Measurements from ENCODE around the gene LAMB2. TPM values are rescaled to one million over a fixed set of nuclear protein-coding genes. Genes with fewer than 3 reads are reported as not detected.

The LAMB2 gene
- total and polyA plus RNA-seq, 10 donors: 97.7 to 376 (median 274) TPM

DNA sequence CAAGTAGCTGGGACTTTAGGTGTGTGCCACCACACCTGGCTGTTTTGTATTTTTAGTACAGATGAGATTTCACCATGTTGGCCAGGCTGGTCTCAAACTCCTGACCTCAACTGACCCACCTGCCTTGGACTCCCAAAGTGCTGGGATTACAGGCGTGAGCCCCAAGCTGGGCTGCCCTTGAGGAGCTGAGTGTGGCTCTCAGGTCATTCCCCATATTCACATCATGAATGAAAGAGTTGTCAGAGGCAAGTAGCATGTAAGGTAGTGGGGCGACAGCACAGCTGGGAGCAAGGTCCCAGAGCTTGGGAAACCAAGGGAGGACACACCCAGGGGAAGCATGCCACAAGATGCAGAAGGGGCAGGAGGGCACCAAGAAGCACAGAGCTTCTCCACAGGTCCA lies 28.3 kb upstream of the LAMB2 start:
- H3K36me3 ChIP-seq: peaks cover 0 to 42% (median 29%) of the 10 kb centered on the region in 6 donors
- H3K4me1 ChIP-seq: peaks cover 5 to 48% (median 25%) of the 10 kb centered on the region in 6 donors
- no peak for DNase-seq
- no peak overlapping the region for H3K27ac ChIP-seq
- TF ChIP-seq POLR2A (IDR thresholded peaks at IDR 0.05) (no peak), POLR2AphosphoS5 (IDR thresholded peaks at IDR 0.05) (peak in 2 of 3 donors; percentile 13 to 19)
- no peaks in the 10 kb centered on the region for H3K27me3 ChIP-seq (replicated peaks in 1 of 7)
- H3K4me3 ChIP-seq: no peak overlapping the region
- 94 to 97% (median 96%) methylated on average over 2 of the region's 2 CpGs for WGBS, 5 donors
- intact Hi-C loops (cut with DNase I; ENCODE audit: low total_unique reads): no loop called here
- no peaks in the 10 kb centered on the region for H3K9me3 ChIP-seq

DNA sequence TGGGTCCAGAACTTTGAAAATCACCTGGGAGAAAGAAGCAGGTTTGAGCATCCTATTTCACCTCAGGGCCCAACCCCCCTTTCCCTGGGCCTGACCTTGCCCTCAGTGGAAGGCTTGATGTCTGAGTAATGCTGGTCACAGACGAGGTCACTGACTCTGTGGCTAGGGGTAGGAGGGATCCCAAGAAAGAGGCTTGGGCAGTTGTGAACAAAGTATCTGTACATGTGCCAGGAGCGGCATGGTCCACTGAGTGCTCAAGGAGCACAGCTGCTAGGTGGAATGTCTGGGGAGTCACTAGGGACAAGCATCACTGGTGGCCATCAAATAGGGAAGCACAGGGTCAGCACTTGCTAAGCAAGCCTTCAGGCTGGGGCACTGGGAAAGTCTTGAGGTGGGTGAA lies 25.9 kb upstream of the LAMB2 start:
- H3K27me3 ChIP-seq (replicated peaks in 1 of 7): no peaks in the 10 kb centered on the region
- no peaks in the 10 kb centered on the region for H3K9me3 ChIP-seq
- no peak for DNase-seq
- TF ChIP-seq, protein P1, sequence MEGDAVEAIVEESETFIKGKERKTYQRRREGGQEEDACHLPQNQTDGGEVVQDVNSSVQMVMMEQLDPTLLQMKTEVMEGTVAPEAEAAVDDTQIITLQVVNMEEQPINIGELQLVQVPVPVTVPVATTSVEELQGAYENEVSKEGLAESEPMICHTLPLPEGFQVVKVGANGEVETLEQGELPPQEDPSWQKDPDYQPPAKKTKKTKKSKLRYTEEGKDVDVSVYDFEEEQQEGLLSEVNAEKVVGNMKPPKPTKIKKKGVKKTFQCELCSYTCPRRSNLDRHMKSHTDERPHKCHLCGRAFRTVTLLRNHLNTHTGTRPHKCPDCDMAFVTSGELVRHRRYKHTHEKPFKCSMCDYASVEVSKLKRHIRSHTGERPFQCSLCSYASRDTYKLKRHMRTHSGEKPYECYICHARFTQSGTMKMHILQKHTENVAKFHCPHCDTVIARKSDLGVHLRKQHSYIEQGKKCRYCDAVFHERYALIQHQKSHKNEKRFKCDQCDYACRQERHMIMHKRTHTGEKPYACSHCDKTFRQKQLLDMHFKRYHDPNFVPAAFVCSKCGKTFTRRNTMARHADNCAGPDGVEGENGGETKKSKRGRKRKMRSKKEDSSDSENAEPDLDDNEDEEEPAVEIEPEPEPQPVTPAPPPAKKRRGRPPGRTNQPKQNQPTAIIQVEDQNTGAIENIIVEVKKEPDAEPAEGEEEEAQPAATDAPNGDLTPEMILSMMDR (IDR thresholded peaks at IDR 0.05 in 8 of 11, conservative IDR thresholded peaks at IDR 0.05 in 3 of 11): no peak
- TF ChIP-seq POLR2AphosphoS5 (IDR thresholded peaks at IDR 0.05) (no peak), POLR2A (IDR thresholded peaks at IDR 0.05) (no peak)
- peaks cover 0 to 27% (median 8%) of the 10 kb centered on the region in 6 donors for H3K4me1 ChIP-seq
- WGBS, 5 donors: 63 to 90% (median 77%) methylated on average over 2 of the region's 2 CpGs
- H3K4me3 ChIP-seq: no peak overlapping the region
- H3K36me3 ChIP-seq: peaks cover 0 to 32% (median 25%) of the 10 kb centered on the region in 6 donors
- intact Hi-C loops (cut with DNase I; ENCODE audit: low total_unique reads): loop anchor here (5.0 kb wide), 1 partner anchor 171 kb away; no protein-coding TSS in a partner anchor
- H3K27ac ChIP-seq: no peak overlapping the region

DNA sequence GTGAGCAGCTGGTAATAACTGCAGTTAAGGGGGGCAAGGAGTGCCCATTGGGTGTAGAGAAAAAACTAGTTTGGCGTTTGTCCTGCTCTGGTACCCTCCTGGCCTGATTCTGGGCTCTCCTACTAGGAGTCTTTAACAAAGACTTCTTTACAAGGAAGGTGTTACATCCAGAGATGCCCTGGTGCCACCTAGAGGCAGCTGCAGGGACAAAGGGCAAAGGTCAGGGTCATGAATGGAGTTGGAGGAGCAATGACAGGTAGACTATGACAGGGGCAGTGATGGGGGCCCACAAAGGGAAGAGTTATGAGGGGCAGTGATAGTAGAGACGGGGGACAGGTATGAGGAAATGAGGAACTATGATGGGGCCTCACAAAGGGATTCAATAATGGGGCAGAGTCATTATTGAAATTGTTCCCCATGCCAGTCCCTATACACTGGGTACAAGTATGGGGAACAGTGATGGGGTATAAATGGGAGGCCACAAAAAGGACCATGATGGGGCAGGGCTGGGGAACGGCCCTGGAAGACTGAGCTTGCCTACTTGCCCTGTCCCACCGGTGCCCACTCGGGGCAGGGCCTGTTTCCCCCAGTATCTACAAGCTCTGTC lies 25.4 kb upstream of the LAMB2 start:
- no peaks in the 10 kb centered on the region for H3K27me3 ChIP-seq (replicated peaks in 1 of 7)
- intact Hi-C loops (cut with DNase I; ENCODE audit: low total_unique reads): loop anchor here (5.0 kb wide), 1 partner anchor 171 kb away; no protein-coding TSS in a partner anchor
- H3K27ac ChIP-seq: peak overlapping the region in 1 of 8 donors; percentile 17
- H3K4me3 ChIP-seq: no peak overlapping the region
- 71 to 76% (median 72%) methylated on average over 5 of the region's 5 CpGs for WGBS, 5 donors
- TF ChIP-seq POLR2AphosphoS5 (IDR thresholded peaks at IDR 0.05): peak in 1 of 3 donors; percentile 53
- TF ChIP-seq, protein P1 (IDR thresholded peaks at IDR 0.05 in 8 of 11, conservative IDR thresholded peaks at IDR 0.05 in 3 of 11): peak in 10 of 11 experiments; percentile 15 to 66 (median 45)
- TF ChIP-seq POLR2A (IDR thresholded peaks at IDR 0.05): no peak
- H3K36me3 ChIP-seq: peaks cover 0 to 26% (median 19%) of the 10 kb centered on the region in 6 donors
- no peak for DNase-seq
- H3K9me3 ChIP-seq: no peaks in the 10 kb centered on the region
- H3K4me1 ChIP-seq: peaks cover 0 to 21% (median 6%) of the 10 kb centered on the region in 6 donors

DNA sequence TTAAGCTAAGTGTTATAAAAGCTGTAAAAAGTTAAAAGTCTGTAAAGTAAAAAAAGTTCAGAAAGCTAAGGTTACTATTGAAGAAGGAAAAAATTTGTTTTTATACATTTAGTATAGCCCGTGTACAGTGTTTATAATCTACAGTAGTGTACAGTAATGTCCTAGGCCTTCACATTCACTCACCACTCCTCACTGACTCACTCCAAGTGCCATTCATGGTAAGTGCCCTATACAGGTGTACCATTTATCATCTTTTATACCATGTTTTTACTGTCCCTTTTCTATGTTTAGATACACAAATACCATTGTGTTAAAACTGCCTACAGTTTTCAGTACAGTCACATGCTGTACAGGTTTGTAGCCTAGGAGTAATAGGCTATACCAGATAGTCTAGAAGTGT lies 24.4 kb upstream of the LAMB2 start:
- no peak for TF ChIP-seq POLR2A (IDR thresholded peaks at IDR 0.05)
- TF ChIP-seq, protein P1 (IDR thresholded peaks at IDR 0.05 in 8 of 11, conservative IDR thresholded peaks at IDR 0.05 in 3 of 11): no peak
- no peak for TF ChIP-seq POLR2AphosphoS5 (IDR thresholded peaks at IDR 0.05)
- no peak for DNase-seq
- H3K4me1 ChIP-seq: peaks cover 0 to 12% (median 2%) of the 10 kb centered on the region in 6 donors
- 75 to 92% (median 86%) methylated on average over 1 of the region's 1 CpG for WGBS, 5 donors
- no peaks in the 10 kb centered on the region for H3K9me3 ChIP-seq
- peaks cover 0 to 17% (median 11%) of the 10 kb centered on the region in 6 donors for H3K36me3 ChIP-seq
- no peak overlapping the region for H3K4me3 ChIP-seq
- H3K27me3 ChIP-seq (replicated peaks in 1 of 7): no peaks in the 10 kb centered on the region
- no peak overlapping the region for H3K27ac ChIP-seq
- intact Hi-C loops (cut with DNase I; ENCODE audit: low total_unique reads): loop anchor here (5.0 kb wide), 1 partner anchor 170 kb away; no protein-coding TSS in a partner anchor
